GM18505 (cell line): ENCODE results near the gene OOEP.

Experiments
- ATAC-seq: cut with Tn5 transposase; IDR thresholded peaks from one replicate; pipeline ENCODE4 v1.9.1; 2021; ENCODE audit not compliant: unreplicated experiment
- POLR2A ChIP-seq: IDR thresholded peaks from 4 replicates; pipeline ENCODE4 v1.6.1; 2011; ENCODE audit warnings: borderline replicate concordance; ENCODE audit not compliant: insufficient read depth, insufficient read length; ENCODE audit errors: extremely low read depth

OOEP gene

GRCh38 chr6:73377225-73377624, 7.5 kb upstream of the OOEP start:
- peak; percentile 48 for ATAC-seq
- TF ChIP-seq POLR2A: no peak

DNA sequence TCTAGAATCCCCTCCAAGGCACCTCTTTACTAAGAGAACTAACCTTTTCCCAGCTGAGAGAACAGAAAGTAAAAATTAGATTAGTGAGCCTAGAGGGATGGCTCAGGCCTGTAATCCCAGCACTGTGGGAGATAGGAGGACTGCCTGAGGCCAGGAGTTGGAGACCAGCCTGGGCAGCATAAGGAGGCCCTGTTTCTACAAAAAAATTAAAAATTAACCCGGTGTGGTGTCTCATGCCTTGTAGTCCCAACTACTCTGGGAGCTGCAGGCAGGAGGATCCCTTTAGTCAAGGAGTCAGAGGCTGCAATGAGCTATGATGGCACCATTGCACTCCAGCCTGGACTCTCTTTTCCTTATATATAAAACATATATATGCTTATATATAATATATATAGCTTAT, 5.5 kb upstream of the OOEP start:
- ATAC-seq: no peak

DNA sequence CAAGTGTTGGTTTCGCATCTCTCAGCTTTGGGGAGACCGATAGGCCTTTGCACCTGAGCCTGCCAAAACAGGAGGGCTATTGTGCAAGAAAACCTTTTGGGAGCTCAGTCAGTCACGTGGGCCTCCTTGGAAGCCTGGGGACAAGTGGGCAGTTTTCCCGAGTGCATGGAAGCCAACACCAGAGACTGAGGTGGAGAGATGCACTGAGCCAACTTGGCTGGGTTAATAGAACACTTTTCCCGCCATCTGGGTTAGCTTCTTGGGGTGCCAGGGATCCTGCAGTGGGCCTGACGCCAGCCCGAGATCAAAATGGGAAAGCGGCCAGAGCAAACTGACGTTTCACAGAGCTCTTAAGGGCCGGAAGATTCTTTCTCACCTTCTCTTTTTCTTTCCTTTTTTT, 2.8 kb upstream of the OOEP start:
- no peak for TF ChIP-seq POLR2A
- no peak for ATAC-seq

More for the DNA sequence above, 5.5 kb upstream of the OOEP start:
- TF ChIP-seq POLR2A: no peak

- no peak for TF ChIP-seq POLR2A
- no peak for ATAC-seq
These were observed 2.3 kb upstream of the OOEP start for GRCh38 chr6:73371984-73372383.

- no peak for ATAC-seq
- no peak for TF ChIP-seq POLR2A
These were observed 540 bp downstream of the OOEP start for GRCh38 chr6:73369157-73369556.

- no peak for TF ChIP-seq POLR2A
- ATAC-seq: no peak
These were observed 1.0 kb downstream of the OOEP start for GRCh38 chr6:73368675-73369074.

DNA sequence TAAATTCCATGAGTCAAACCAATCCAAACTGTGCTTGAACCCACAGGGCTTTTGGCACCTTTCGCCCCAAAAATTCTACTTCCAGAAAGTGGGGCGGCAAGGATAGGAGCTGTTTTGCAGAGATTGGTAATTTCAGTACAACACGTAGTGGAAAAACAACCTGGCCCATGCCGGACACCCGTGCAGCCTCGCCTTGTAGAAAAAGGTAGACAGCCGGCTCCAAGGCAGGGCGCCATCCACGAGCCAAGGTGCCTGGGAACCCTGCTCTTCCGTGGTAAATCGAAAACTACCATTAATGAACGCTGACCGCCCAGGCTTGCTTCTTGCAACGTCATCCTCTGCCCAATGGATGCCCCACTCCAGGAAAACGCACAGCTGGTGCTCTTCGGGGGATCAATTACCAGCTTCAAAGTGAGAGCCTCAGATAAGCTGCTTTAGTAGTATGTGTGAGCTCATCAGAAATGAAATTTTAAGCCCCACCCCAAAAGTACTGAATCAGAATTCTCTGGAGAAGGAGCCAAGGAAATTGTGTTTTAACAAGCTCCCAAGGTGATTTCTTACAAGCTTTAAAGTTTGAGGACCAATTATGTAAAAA, 1.8 kb downstream of the OOEP start:
- TF ChIP-seq POLR2A: no peak
- ATAC-seq: no peak

- TF ChIP-seq POLR2A: no peak
- ATAC-seq: no peak
These were observed 5.1 kb downstream of the OOEP start for GRCh38 chr6:73364549-73364948.

GRCh38 chr6:73364121-73364520, 5.6 kb downstream of the OOEP start:
- no peak for ATAC-seq
- no peak for TF ChIP-seq POLR2A

DNA sequence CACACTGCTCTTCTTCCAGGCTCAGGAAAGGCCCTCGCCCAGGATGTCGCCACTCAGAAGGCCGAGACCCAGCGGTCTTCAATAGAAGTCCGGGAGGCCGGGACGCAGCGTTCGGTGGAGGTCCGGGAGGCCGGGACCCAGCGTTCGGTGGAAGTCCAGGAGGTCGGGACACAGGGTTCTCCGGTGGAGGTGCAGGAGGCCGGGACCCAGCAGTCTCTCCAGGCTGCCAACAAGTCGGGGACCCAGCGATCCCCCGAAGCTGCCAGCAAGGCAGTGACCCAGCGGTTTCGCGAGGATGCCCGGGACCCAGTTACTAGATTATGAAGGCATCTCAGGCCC, 6.2 kb downstream of the OOEP start:
- no peak for ATAC-seq
- no peak for TF ChIP-seq POLR2A

GRCh38 chr6:73362869-73363536, 6.7 kb downstream of the OOEP start:
- no peak for TF ChIP-seq POLR2A
- no peak for ATAC-seq

DNA sequence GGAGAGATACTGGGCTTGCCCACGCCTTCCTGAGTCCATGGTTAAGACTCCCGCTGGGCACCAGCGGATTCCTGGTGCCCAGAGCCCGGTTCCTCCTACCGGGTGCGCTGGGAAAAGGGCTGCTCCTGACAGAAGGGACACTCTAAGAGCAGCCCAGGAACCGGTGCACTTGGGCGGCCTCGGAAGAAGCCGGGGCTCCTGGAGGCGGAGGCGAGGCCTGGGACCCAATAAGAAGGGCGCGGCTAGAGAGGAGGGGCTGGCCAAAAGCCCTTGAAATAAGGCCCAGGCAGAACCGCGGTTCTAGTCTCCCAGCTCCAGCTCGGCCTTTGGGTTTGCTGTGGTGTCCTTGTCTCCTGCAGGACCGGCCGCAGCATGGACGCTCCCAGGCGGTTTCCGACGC, 7.3 kb downstream of the OOEP start, which contains the start of gene KHDC3L:
Gene KHDC3L (plus strand): TSS at position 301 of the 400 bp plus-strand sequence. CDS start 72 bp downstream, at position 373.
- no peak for ATAC-seq
- TF ChIP-seq POLR2A: no peak

DNA sequence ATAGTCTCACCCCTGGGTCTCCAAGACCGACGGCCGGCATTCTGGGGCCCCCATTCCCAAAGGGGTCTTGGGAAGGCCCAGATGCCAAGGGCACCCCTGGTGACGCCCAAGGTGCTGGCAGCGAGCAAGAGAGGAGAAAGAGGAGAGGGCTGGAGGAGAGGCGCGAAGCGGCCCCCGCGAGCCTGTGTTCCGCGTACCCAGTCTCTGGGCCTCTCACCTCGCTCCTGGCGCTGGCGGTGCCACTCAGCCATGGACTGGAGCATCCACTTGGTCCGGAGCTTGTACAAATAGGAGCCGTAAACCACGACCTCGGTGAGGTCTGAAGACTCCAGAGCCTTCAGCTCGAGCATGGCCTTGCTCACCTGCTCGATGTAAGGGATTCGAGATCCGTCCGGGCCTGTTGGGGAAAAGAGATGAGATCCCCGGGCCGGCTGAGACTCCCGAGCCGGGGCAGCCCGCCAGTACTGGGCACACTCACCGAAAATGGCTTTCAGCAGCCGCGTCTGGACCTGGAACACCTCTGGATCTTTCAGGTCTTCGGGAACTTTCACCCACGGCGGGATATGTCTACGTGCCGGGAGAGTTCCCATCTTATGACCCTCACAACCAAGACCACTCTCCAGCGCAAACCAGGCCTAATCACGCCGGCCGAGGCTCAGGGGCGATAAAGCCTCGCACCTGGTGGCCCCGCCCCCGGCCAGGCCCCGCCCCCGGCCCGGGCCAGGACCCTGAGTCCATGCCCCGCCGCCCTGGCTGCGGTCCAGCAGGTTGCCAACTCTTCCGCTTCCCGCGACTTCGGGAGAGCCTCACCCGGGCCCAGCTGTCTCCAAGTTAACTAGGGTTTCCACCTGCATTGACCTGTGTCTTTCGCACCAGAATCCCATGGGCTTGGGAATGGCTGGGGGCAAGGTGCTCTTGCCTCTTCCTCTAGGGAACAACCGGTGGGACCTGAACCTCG, 15.8 kb downstream of the OOEP start, which contains the start of gene DPPA5:
Gene DPPA5 (minus strand): TSS at position 641 of the 958 bp plus-strand sequence. CDS start 51 bp downstream, at position 590.
- no peak for ATAC-seq
- no peak for TF ChIP-seq POLR2A
